Mesodermal cell (in vitro differentiated cells): ENCODE results near the gene KIF3B.
A peak's percentile ranks its signal among the peaks of the same experiment; 100 is the strongest.

ENCODE experiments used
- H3K27ac ChIP-seq: 2 replicates; pipeline ENCODE4 v1.7.0; 2013; ENCODE audit warnings: mild to moderate bottlenecking, low read depth, low read length, moderate library complexity; ENCODE audit not compliant: severe bottlenecking
- H3K36me3 ChIP-seq: 2 replicates; pipeline ENCODE4 v1.7.1; 2013; ENCODE audit warnings: mild to moderate bottlenecking, low read length, moderate library complexity; ENCODE audit not compliant: control insufficient read depth, insufficient read depth
- H3K4me1 ChIP-seq: one replicate; pipeline ENCODE4 v1.7.1; 2013; ENCODE audit warnings: mild to moderate bottlenecking, low read length; ENCODE audit not compliant: insufficient read depth, control insufficient read depth, poor library complexity, severe bottlenecking
- H3K4me3 ChIP-seq: 2 replicates; pipeline ENCODE4 v1.7.0; 2013; ENCODE audit warnings: low read length, control low read depth, mild to moderate bottlenecking; ENCODE audit not compliant: insufficient read depth, poor library complexity, severe bottlenecking; ENCODE audit errors: extremely low read depth
- H3K9me3 ChIP-seq: 2 replicates; pipeline ENCODE4 v1.7.1; 2013; ENCODE audit warnings: mild to moderate bottlenecking, low read length, moderate library complexity; ENCODE audit not compliant: control insufficient read depth
- WGBS, 2 experiments: methylation state at CpG; one replicate each; pipeline ENCODE4 v1.1.5; 2013; ENCODE audit warnings: missing lambda C conversion rate in 2 of 2; ENCODE audit not compliant: insufficient coverage in 2 of 2; 5-methylcytosine and 5-hydroxymethylcytosine counted together

KIF3B gene

DNA sequence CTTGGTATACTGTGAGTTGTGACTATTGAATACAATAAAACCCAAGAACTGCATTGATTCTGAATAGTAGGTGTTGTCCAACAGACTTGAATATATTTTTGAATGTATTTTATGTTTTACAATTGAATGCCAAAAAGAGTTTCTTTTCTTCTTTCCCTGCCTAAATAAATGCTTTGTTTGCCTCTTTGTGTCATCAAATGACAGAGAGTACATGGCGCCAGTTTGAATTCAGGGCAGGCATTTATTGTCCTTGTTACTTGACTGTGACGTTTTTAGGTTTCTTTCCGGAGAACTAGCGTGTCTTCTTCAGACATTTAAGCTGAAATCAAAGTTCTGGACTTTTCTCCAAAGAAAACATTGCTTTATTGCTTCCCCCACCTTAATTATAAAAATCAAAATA, 16.6 kb downstream of the KIF3B start:
- WGBS, 2 experiments = 93 to 98% methylated on average over 4 of the region's 4 CpGs
- H3K27ac ChIP-seq = peak overlapping the region; percentile 20

DNA sequence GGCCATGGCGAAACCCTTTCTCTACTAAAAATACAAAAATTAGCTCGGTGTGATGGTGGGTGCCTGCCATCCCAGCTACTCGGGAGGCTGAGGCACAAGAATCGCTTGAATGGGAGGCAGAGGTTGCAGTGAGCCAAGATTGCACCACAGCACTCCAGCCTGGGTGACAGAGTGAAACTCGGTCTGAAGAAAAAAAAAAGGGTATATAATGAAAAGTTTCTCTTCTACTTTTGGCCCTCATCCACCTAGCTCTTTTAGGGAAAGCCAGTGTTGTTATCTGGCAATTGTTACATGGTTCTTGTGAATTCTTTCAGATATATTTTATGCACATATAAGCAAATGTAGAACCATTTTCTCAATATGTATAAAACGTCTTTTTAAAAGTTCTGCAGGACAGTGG, 19.0 kb downstream of the KIF3B start:
- Histone ChIP-seq H3K4me3 (no peak overlapping the region), H3K36me3 (no peaks in the 10 kb centered on the region), H3K9me3 (no peaks in the 10 kb centered on the region), H3K4me1 (no peaks in the 10 kb centered on the region), H3K27ac (no peak overlapping the region)
- WGBS, 2 experiments = 96% methylated on average over 4 of the region's 6 CpGs

More for the DNA sequence above, 16.6 kb downstream of the KIF3B start:
- Histone ChIP-seq H3K9me3 (no peaks in the 10 kb centered on the region), H3K4me3 (no peak overlapping the region), H3K4me1 (no peaks in the 10 kb centered on the region), H3K36me3 (no peaks in the 10 kb centered on the region)

DNA sequence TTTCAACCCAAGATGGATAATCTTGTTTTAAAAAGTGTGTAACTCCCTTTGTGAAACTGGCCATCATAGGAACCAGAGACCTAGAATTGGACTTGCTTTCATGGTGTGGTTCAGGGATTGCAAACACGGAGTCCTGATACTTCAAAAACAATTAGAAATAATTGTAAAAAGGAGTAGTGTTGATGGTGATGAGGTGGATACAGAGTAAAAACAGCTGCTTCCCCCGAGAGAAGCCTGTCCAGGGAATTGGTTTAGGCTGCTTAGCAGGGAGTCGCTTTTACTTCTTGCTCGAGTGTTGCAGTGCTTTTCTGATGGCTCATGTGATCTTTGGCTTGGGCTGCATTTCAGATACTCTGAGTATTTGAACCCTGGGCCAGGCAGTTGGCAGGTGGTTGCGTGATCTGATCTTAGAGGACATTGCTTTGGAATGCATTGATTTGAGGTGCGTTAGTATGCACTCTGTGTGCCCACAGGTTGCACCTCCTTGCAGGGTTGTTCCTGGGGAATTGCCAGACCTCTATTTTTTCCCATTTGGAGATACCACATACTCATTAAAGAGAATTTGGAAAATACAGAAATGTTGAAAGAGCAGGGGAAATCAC, 19.5 kb downstream of the KIF3B start:
- 91 to 100% methylated on average over 3 to 6 of the region's 6 CpGs for WGBS, 2 experiments
- H3K4me3 ChIP-seq = no peak overlapping the region
- H3K4me1 ChIP-seq = no peaks in the 10 kb centered on the region

DNA sequence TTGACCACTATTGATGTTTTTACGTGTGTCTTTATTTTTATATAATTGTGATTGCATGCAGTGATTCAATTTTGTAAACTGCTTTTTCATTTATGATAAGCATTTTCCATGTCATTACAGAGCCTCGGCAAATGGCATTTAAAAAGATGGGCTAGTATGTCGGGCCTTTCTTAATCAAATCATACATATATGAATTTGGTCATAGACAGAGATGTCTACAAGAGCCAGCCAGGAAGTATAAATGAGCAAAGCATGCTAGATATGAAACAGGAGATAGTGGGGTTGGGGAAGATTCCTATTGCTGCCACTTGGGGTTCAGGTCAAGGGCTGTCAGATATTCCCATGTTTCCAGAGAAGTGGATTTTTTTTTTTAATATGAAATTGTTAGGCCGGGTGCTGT, 20.0 kb downstream of the KIF3B start:
- 100% methylated on average over 1 of the region's 4 CpGs; no CpG with 5 or more reads in 1 of the 2 experiments for WGBS, 2 experiments
- no peaks in the 10 kb centered on the region for H3K36me3 ChIP-seq
- H3K4me1 ChIP-seq = peaks cover 3% of the 10 kb centered on the region
- no peak overlapping the region for H3K27ac ChIP-seq
- no peaks in the 10 kb centered on the region for H3K9me3 ChIP-seq
- H3K4me3 ChIP-seq = no peak overlapping the region

More for the DNA sequence above, 19.5 kb downstream of the KIF3B start:
- Histone ChIP-seq H3K27ac (no peak overlapping the region), H3K9me3 (no peaks in the 10 kb centered on the region), H3K36me3 (no peaks in the 10 kb centered on the region)

DNA sequence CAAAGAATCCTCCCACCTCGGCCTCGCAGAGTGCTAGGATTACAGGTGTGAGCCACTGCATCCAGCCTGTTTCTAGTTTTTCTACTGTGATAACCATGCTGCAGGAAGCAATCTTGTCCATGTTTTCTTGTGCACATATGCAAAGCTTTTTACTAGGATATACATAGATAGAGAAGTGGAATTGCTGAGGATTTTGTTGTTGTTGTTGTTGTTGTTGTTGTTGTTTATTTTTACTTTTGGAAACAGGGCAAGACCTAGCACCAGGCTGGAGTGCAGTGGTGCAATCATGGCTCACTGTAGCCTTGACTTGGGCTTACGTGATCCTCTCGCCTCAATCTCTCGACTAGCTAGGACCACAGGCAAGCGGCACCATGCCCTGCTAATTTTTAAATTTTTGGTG, 23.2 kb downstream of the KIF3B start:
- no peaks in the 10 kb centered on the region for H3K9me3 ChIP-seq
- H3K36me3 ChIP-seq = no peaks in the 10 kb centered on the region
- peaks cover 7% of the 10 kb centered on the region for H3K4me1 ChIP-seq
- 90 to 98% methylated on average over 4 to 6 of the region's 6 CpGs for WGBS, 2 experiments
- H3K27ac ChIP-seq = no peak overlapping the region
- no peak overlapping the region for H3K4me3 ChIP-seq

DNA sequence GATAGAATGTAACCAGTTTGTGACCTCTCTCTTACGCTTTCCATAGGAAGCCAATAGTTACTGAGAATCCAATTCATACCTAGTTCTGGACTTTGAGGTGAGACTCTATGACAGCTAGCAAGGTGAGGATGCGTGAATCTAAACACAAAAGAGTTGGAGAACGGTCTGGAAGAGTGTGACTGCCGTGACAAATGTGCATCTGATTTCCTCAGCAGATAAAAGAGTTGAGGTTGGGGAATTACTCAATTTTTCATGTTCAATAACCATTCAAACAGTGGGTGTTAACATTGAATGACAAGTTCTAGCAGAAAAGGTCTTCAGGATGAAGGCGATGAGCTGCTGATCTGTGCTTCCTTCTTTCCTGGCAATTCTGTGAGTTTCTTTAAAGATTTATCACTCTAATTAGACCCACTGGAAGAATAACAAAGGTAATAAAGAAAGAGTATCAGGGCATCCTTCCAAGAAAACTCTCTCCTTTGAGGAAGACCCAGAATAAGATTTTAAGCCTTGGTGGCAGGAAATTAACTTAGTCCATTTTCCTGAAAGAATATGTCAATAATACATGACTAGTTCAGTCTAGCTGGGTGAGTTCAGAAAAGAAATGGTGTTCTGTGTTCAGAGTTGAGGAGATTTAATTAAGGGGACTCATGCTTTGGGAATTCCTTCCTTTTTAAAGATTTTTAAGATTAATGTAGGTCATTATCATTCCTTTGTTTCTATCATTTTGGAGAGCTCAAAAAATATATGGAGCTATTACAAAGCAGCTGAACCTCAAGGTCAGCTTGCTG, 24.5 kb downstream of the KIF3B start:
- Histone ChIP-seq H3K9me3 (no peaks in the 10 kb centered on the region), H3K27ac (peak overlapping the region; percentile 25), H3K36me3 (no peaks in the 10 kb centered on the region), H3K4me1 (peaks cover 7% of the 10 kb centered on the region), H3K4me3 (no peak overlapping the region)
- WGBS, 2 experiments = 96 to 98% methylated on average over 3 to 5 of the region's 5 CpGs

DNA sequence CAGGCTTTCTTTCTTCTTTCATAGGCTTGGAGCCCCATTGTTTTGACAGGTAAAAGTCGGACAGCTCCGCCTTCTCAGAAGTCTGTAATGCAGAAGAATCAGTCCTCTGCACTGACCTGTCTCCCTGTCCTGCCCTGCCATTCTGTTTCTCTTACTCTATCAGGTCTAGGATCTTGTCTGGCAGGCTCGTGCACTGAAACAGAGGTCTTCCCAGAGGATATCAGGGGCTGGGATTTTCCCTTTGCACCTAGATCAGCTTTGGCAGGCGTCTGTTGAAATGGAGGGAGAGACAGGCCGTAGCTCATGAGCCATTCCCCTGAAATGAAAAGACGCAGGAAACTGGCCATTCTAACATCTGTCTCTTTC, 25.0 kb downstream of the KIF3B start:
- no peaks in the 10 kb centered on the region for H3K9me3 ChIP-seq
- WGBS, 2 experiments = 72 to 94% methylated on average over 4 to 5 of the region's 6 CpGs
- no peak overlapping the region for H3K4me3 ChIP-seq
- peaks cover 7% of the 10 kb centered on the region for H3K4me1 ChIP-seq
- H3K27ac ChIP-seq = no peak overlapping the region
- H3K36me3 ChIP-seq = no peaks in the 10 kb centered on the region

DNA sequence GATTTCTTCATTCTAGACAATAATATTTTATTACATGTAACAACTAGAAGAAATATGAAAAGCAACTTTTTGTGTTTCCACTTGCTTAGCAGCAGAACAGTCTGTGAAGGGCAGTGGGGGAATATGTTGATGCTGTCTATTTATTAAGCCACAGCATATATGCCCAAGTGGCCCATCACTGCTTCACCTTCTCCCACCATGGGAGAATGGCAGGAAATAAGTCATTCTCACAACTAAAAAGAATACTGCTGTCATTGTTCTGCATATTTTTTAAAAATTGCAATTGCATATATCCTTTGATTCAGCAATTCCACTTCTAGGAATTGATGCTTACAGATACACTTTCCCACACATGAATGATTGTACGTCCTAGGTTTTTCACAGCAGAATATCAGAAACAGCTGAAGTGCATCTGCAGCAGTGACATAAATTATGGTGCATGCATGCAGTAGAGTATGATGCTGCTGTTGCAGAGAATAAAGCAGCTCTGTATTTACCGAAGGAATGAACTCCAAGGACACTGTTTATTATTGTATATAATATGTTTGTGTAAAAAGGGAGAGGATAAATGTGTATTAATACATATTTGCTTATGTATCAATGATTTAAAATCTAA, 26.8 kb downstream of the KIF3B start:
- no peaks in the 10 kb centered on the region for H3K9me3 ChIP-seq
- H3K36me3 ChIP-seq = peaks cover 1% of the 10 kb centered on the region
- H3K4me1 ChIP-seq = peaks cover 7% of the 10 kb centered on the region
- no peak overlapping the region for H3K27ac ChIP-seq
- no peak overlapping the region for H3K4me3 ChIP-seq
- 78 to 100% methylated on average over 1 of the region's 2 CpGs for WGBS, 2 experiments

DNA sequence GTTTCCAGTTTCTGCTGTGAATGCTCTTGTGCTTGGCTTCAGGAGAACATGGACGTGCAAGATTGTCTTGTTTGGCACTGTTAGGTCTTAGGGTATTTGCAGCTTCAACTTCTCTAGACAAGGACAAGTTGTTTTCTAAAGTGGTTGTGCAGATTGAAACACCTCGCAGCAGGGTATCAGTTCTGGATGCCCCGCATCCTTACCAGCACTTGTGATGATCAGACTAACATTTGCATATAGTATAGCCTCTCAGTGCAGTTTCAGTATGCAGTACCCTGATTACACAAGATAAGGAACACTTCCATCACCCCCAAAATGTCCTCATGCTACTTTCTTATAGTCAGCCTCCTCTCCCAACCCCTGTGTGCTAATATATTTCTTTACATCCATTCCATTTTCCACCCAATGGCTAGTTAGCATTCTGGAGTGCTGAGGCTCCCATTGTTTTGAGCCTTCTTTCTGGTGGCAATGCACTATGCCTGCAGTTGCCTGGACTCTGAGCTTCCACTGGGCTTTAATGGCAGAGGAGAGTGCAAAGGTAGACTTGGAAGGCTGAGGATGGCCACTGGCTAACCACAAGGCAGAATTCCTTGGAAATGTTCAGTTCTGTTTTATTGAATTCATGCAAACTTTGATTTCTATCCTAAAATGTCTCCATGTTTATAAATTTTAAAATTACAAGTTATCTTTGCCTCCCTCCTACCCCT, 35.4 kb downstream of the KIF3B start:
- no peaks in the 10 kb centered on the region for H3K9me3 ChIP-seq
- H3K27ac ChIP-seq = no peak overlapping the region
- H3K4me1 ChIP-seq = no peaks in the 10 kb centered on the region
- no peak overlapping the region for H3K4me3 ChIP-seq
- H3K36me3 ChIP-seq = peaks cover 59% of the 10 kb centered on the region
- WGBS, 2 experiments = 67 to 94% methylated on average over 1 to 2 of the region's 3 CpGs

DNA sequence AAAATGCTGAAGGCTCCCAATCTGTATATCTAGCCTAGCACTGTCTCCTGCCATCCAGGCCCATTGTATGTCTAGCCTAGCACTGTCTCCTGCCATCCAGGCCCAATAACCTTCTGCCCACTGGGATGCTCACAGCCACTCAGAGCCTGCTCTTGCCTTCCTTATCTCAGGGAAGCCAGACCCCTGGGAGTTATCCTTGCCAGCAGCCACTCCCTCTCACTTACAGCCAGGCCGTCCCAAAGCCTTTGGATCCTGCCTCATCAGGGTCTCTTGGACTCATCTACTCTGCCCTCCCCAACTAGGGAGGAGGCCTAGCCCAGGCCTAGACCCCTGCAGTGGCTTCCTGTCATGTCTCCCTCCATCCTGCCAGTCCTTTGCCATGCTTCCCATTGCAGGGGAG, 37.3 kb downstream of the KIF3B start:
- Histone ChIP-seq H3K4me3 (no peak overlapping the region), H3K36me3 (peaks cover 64% of the 10 kb centered on the region), H3K9me3 (no peaks in the 10 kb centered on the region), H3K4me1 (no peaks in the 10 kb centered on the region), H3K27ac (no peak overlapping the region)
- 60 to 71% methylated on average over 1 of the region's 1 CpG for WGBS, 2 experiments
